ENCODE data around the gene VWA3A.
A peak's percentile ranks its signal among the peaks of the same experiment; 100 is the strongest.
"Not testable (repeated sequence)": the region's sequence is repeated elsewhere in the genome, so short reads cannot be mapped to it uniquely, and the experiment has no call there.

Gene VWA3A

GRCh38 chr16:22132801-22133200 is 40.5 kb downstream of the VWA3A start:
- DNase-seq (ENCODE audit: low read depth, low spot score): no peak

- no peak for DNase-seq (ENCODE audit: low read depth, low spot score)
These were observed 46.1 kb downstream of the VWA3A start for GRCh38 chr16:22138482-22138881.

- no peak for DNase-seq (ENCODE audit: low read depth, low spot score)
These were observed 46.7 kb downstream of the VWA3A start for GRCh38 chr16:22139008-22139407.

GRCh38 chr16:22139732-22140131 is 47.4 kb downstream of the VWA3A start:
- no peak for DNase-seq (ENCODE audit: low read depth, low spot score)

GRCh38 chr16:22141767-22142166 is 49.4 kb downstream of the VWA3A start:
- DNase-seq (ENCODE audit: low read depth, low spot score): no peak

GRCh38 chr16:22144520-22144919 is 52.2 kb downstream of the VWA3A start:
- DNase-seq (ENCODE audit: low read depth, low spot score): no peak

GRCh38 chr16:22147853-22148252 is 55.5 kb downstream of the VWA3A start:
- DNase-seq (ENCODE audit: low read depth, low spot score): no peak

DNA sequence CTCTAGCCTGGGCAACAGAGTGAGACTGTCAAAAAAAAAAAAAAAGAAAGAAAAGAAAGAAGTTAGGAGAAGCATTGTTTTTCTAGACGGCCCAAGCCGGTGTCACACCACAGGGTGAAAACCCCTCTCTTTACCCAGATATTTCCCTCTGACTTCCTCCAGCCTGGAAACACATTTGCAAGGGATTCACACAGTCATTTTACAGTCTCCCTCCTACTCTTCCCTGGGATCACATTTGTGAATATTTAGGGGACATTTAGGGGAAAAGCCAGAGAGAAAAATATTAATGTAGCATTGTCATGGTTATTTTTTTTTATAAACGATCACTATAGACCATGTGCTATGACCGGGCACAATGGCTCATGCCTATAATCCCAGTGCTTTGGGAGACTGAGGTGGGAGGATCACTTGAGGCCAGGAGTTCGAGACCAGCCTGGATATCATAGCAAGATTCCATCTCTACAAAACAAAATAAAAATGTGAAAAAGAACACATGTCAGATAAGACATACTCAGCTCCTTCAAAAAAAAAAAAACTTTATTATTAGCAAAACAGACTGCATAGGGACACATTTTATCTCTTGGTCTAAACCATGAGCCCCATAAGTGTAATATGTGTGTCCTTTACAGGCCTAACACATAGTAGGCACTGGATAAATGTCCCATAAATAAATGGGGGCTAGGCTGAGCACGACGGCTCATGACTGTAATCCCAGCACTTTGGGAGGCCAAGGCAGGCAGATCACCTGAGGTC is 59.1 kb downstream of the VWA3A start:
- no peak for DNase-seq (ENCODE audit: low read depth, low spot score)

DNA sequence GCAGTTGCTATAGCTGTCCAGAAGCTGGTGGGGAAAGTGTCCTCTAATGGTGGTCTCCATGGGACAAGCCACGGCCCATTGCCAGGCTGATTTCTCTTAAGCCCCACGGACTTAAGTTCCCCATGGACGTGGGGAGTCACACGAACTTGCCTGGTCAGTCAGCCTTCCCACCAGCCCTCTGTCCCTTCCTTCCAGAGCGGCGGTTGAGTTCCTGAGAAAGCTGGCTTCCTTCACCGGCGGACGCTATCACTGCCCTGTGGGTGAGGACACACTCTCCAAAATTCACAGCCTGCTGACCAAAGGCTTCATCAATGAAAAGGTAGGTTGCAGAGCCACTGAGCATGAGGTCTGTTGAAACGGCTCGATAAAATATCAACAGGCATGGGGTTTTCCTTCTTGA is 60.0 kb downstream of the VWA3A start:
- no peak for DNase-seq (ENCODE audit: low read depth, low spot score)

- not testable (repeated sequence) for DNase-seq (ENCODE audit: low read depth, low spot score)
These were observed 60.7 kb downstream of the VWA3A start for GRCh38 chr16:22153078-22153477.

DNA sequence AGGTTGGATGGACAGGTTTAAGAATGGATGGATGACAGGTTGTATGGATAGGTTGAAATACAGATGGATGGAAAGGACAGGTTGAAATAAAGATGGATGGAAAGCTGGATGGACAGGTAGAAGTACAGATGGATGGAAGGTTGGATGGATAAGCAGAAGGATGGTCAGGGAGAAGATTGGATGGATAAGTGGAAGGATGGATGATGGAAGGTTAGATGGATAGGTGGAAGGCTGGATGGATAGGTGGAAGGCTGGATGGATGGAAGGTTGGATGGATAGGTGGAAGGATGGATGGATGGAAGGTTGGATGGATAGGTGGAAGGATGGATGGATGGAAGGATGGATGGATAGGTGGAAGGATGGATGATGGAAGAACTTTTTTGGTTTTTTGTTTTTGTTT is 69.1 kb downstream of the VWA3A start:
- no peak for DNase-seq (ENCODE audit: low read depth, low spot score)

DNA sequence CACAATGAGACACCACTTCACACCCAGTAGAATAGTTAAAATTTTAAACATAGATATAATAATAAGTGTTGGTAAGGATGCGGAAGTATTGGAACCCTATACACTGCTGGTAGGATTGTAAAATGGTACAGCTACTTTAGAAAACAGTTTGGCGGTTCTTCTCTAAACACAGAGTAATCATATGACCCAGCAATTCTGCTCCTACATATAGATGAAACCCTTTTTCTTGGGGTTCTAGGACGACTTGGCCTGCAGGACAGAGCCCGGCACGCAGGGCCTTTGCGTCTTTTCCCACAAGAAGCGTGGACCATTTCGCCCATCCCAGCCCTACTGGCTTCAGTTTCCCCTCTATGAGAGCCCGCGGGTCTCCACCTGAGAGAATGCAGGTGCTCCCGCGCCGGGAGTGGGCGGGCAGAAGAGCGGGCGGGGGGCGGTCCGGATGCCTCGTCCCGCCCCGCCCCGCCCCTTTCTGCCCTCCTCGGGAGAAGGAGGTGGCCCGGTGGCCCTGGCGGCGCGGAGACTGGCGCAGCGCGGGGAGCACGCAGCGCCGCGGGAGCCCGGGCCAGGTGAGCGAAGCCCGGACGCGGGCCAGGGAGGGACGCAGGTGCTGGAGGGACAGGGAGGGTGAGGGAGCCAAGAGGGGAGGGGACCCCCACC is 69.8 kb downstream of the VWA3A start, which contains the start of gene SDR42E2:
Gene SDR42E2, plus strand, starts transcription at position 508 of the 657 bp plus-strand sequence. CDS start 3,077 bp downstream, outside the sequence.
- peak; percentile 7 for DNase-seq (ENCODE audit: low read depth, low spot score)

- no peak for DNase-seq (ENCODE audit: low read depth, low spot score)
These were observed 70.3 kb downstream of the VWA3A start for GRCh38 chr16:22162656-22163009.

DNA sequence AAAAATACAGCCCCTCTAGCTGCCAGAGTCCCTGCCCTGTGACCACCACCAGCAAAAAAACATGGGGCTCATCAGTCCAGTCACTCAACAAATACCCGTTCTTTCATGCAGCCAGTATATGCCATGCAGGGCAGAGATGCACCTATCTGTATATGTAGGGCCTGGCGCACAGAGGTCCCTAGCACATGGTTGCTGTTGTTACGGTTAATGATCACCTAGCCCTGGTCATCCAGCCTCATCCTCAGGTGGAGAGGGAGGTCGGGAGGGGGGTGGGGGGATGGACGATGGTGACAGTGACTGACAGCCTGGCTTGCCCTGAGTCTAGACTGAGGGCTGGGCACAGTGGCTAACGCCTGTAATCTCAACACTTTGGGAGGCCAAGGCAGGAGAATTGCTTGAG is 71.5 kb downstream of the VWA3A start:
- DNase-seq (ENCODE audit: low read depth, low spot score): no peak

DNA sequence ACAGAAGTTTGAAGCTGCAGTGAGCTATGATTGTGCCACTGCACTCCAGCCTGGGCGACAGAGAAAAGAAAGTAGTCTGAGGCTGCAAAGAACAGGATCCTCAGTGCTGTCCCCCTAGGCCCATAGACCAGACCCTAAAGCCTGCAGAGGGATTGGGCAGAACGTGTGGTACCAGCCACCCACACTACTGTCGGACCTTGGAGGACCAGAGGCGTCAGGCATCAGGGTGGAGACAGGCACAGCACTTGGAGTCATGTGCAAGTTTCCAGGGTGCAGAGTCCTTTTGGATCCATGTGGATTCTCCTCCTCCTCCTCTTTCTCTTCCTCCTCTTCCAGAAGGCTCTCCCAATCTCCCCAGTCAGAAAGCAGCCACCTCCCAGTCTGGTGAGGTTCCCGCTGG is 72.1 kb downstream of the VWA3A start:
- no peak for DNase-seq (ENCODE audit: low read depth, low spot score)

DNA sequence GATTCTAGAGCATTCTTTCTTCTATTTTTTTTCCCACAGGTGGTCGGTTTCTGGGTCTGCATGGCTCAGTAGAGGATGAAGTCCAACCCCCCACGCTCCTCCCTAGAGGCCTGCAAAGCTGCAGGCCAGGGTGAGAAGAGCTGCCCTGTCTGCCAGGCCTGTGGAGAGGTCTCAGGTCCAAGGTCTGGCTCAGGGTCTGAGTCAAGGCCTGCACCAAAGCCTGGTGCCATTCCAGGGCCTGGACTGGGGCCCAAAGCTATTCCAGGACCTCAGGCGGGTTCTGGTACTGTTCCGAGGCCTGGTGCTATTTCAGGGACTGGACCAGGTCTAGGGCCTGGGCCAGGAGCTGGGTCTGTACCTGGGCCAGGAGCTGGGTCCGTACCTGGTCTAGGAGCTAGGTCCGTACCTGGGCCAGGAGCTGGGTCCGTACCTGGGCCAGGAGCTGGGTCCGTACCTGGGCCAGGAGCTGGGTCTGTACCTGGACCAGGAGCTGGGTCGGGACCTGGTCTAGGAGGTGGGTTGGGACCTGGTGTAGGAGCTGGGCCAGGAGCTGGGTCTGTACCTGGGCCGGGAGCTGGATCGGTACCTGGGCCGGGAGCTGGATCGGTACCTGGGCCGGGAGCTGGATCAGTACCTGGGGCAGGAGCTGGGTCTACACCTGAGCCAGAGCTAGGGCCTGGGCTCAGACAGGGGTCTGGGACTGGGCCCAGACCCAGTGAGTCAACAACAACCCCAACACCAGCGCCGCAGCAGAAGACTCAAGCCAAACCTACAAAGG is 73.4 kb downstream of the VWA3A start:
- DNase-seq (ENCODE audit: low read depth, low spot score): no peak

DNA sequence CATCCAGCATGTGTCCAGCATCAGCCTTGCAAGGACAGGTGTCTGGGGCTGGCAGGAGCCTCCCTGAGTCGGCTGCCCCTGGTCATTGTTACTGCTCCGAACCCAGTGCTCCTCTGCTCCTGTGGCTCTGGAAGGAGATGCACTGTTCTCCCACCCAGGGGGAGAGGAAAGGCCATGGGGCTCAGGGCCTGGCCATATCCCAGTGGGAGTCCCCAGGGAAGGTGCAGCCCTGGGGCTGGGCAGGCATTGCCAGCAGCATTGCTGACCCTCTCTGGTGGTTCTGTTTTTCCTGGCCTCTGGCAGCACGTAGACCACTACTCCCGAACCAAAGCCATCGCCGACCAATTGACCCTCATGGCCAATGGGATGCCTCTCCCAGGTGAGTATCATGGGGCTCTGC is 79.6 kb downstream of the VWA3A start:
- DNase-seq (ENCODE audit: low read depth, low spot score): no peak

DNA sequence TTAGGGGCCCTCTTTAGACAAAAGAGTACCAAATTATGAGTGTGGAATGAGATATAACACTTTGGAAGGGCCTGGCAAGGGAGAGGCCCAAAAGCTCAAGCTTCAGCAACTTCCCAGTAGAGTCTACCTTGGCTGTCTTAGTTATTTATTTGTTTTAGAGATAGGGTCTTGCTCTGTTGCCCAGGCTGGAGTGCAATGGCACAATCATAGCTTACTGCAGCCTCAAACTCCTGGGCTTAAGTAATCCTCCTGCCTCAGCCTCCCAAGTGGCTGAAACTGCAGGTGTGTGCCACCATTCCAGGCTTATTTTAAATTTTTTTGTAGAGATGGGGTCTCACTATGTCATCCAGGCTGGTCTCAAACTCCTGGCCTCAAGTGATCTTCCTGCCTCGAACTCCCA is 80.3 kb downstream of the VWA3A start:
- DNase-seq (ENCODE audit: low read depth, low spot score): not testable (repeated sequence)

GRCh38 chr16:22174642-22175041 is 82.3 kb downstream of the VWA3A start:
- DNase-seq (ENCODE audit: low read depth, low spot score): no peak

- no peak for DNase-seq (ENCODE audit: low read depth, low spot score)
These were observed 85.9 kb downstream of the VWA3A start for GRCh38 chr16:22177968-22178930.

- DNase-seq (ENCODE audit: low read depth, low spot score): no peak
These were observed 89.1 kb downstream of the VWA3A start for GRCh38 chr16:22181426-22181825.

Measured in astrocyte of the hippocampus (primary cell).